ENCODE measurements around the gene AQP7.

DNA sequence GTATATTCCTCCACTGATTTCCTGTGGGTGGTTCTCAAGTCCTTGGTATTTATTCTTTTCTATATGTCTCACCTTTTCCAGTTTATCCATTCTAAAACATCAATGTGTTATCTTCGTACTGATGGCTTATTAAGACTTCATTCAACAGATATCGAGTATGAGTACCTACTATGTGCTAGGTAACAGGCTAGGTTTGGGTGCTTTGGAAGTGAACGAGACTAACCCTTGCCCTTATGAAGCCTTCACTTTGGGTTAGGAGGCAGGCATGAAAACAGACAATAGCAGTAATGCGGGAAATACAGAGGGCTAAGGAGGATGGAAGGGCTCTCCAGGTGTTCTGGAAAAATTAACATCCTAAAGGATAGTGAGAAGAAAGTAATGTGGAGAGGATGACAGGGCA, 53.4 kb downstream of the AQP7 start:
- TF ChIP-seq, protein P1, sequence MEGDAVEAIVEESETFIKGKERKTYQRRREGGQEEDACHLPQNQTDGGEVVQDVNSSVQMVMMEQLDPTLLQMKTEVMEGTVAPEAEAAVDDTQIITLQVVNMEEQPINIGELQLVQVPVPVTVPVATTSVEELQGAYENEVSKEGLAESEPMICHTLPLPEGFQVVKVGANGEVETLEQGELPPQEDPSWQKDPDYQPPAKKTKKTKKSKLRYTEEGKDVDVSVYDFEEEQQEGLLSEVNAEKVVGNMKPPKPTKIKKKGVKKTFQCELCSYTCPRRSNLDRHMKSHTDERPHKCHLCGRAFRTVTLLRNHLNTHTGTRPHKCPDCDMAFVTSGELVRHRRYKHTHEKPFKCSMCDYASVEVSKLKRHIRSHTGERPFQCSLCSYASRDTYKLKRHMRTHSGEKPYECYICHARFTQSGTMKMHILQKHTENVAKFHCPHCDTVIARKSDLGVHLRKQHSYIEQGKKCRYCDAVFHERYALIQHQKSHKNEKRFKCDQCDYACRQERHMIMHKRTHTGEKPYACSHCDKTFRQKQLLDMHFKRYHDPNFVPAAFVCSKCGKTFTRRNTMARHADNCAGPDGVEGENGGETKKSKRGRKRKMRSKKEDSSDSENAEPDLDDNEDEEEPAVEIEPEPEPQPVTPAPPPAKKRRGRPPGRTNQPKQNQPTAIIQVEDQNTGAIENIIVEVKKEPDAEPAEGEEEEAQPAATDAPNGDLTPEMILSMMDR (IDR thresholded peaks at IDR 0.05): no peak
- no peak for TF ChIP-seq EZH2 (IDR thresholded peaks at IDR 0.05; ENCODE audit: borderline replicate concordance, insufficient read depth, low read depth, low read length, poor library complexity, severe bottlenecking)

All from B cell (primary cell).